Psoas muscle (tissue), 8 donors: ENCODE data around the gene CMA1. TPM values are rescaled to one million over a fixed set of nuclear protein-coding genes. Genes with fewer than 3 reads are reported as not detected.
"Not testable (repeated sequence)": the region's sequence is repeated elsewhere in the genome, so short reads cannot be mapped to it uniquely, and the experiment has no call there.

Source experiments
- ATAC-seq, 4 donors: fragments of 200-7000 bp; cut with Tn5 transposase; one replicate each; pipeline ENCODE4 v1.9.1; 2020; ENCODE audit warnings: moderate library complexity in 3 of 4, mild to moderate bottlenecking in 2 of 4
- DNase-seq, 2 donors: peaks; one replicate each; pipeline ENCODE4 v3.0.0-alpha.2; 2020
- H3K27ac ChIP-seq: fragments of 200-600 bp; one replicate; pipeline ENCODE4 v1.8.0; 2022
- H3K27me3 ChIP-seq, 3 donors: fragments of 200-600 bp in 1 of 3; one replicate each; pipeline versions ENCODE4 v1.6.1 to v1.8.0; 2013 to 2022; ENCODE audit warnings: low read length in 2 of 3, mild to moderate bottlenecking in 2 of 3, moderate library complexity in 1 of 3; ENCODE audit not compliant: insufficient read depth in 3 of 3
- H3K36me3 ChIP-seq, 2 donors: fragments of 200-600 bp in 1 of 2; one replicate each; pipeline versions ENCODE4 v1.6.1 to v1.8.0; 2013 to 2022; ENCODE audit warnings: low read depth in 1 of 2, mild to moderate bottlenecking in 1 of 2, moderate library complexity in 1 of 2; ENCODE audit not compliant: insufficient read depth in 1 of 2
- H3K4me1 ChIP-seq: fragments of 200-600 bp; one replicate; pipeline ENCODE4 v1.8.0; 2022
- H3K4me3 ChIP-seq: fragments of 200-600 bp; one replicate; pipeline ENCODE4 v1.8.0; 2022; ENCODE audit warnings: mild to moderate bottlenecking
- H3K9me3 ChIP-seq: fragments of 200-600 bp; one replicate; pipeline ENCODE4 v1.8.0; 2022
- CTCF ChIP-seq: fragments of 200-600 bp; IDR thresholded peaks from one replicate; pipeline ENCODE4 v1.8.0; 2022; ENCODE audit warnings: antibody characterized with exemption
- WGBS, 3 donors: extraction: QIAGEN DNeasy Blood & Tissue Kit; methylation state at CpG; one replicate each; pipeline versions ENCODE4 v1.1.6 to v1.1.7; 2013; 5-methylcytosine and 5-hydroxymethylcytosine counted together
- intact Hi-C, 2 donors: fragments of 100-400 bp; cut with DNase I; formaldehyde crosslinking; loops; one replicate each; pipeline versions ENCODE4 v1.11.0 to v1.14.2; 2022
- polyA plus RNA-seq, 3 donors: library from polyadenylated mRNA; stranded (reverse); fragments of 200-250 nt; gene quantifications; one replicate each; pipeline ENCODE4 v1.2.3, GENCODE V29; 2013
- total RNA-seq, 4 donors: library from RNA; stranded (reverse); fragmentation: NEBNext Ultra II Directional in 2 of 4; extraction: Animal tissue kit (Norgen Biotek cat#: 25700) in 2 of 4; gene quantifications; one replicate each; pipeline versions ENCODE4 v1.2.1 to v1.2.4, GENCODE V29; 2021 to 2023
- donor health status: healthy with polysubstance abuse.
- donor health status: DM: no; HTN: no; CAD: no; lungs with moderate emphysema.
- donor health status: Bipolar disorder and iron deficiency.
- donor health status: healthy.
- donor health status: DM: yes; HTN: yes; CAD: no.
- donor health status: DM: no; HTN: no; CAD: no.
- donor health status: DM: no; HTN: no; CAD: no.
- donor health status: DM: yes; HTN: yes; CAD: no.

Gene CMA1
- total and polyA plus RNA-seq, 7 donors = 0.04 to 0.92 (median 0.36) TPM; not detected in 3

DNA sequence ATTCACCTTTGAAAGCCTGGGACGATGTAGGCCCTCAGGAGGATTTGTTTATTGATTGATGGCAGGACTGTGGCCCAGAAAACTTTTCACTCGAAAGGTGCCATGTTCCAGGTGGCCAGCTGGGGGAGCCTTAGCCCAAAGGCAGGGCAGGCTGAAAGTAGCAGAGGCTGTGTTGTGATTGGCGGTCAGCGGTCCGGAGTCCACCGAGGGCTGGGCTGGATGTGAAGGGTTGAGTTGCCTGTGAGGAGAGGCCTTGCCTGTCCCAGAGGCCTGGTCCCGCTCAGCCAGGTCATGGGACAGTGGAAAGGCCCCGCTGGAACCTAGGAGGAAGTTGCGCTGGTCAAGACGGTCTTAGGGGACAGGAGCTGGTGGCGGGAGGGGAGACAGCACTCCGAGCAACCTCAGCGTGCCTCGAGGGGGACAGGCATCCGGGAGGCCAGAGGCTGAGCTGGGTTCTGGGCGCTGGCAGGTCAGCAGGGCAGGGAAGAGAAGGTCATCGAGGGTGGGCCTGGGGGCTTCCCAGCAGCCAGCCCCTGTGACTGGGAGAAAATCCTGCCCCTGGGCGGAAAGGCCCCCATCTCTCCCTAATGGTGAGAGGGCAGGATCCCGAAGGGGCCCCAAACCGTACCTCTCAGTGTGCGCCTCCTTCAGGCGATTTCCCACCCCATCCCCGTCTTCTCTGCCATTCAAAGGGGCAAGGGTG, 26.3 kb downstream of the CMA1 start:
- intact Hi-C loops = no loop called here
- ATAC-seq (no peak), DNase-seq (peak in 1 of 2 donors; percentile 17)
- peak; percentile 17 for TF ChIP-seq CTCF
- WGBS, 3 donors = 50 to 56% (median 50%) methylated on average over 18 to 23 of the region's 23 CpGs
- Histone ChIP-seq H3K4me1 (no peaks in the 10 kb centered on the region), H3K36me3 (no peaks in the 10 kb centered on the region), H3K27ac (no peak overlapping the region), H3K27me3 (peaks cover 0 to 2% (median 0%) of the 10 kb centered on the region in 3 donors), H3K9me3 (no peaks in the 10 kb centered on the region), H3K4me3 (no peak overlapping the region)

DNA sequence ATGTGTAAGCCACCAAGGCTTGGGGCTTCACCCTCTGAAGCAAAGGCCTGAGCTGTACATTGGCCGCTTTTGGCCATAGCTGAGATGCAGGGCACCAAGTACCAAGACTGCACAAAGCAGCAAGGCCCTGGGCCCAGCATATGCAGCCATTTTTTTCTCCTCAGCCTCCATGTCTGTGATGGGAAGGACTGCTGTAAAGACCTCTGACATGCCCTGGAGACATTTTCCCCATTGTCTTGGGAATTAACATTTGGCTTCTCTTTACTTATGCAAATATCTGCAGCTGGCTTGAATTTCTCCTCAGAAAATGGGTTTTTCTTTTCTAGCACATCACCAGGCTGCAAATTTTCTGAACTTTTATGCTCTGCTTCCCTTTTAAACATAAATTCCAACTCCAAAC, 28.1 kb downstream of the CMA1 start:
- H3K27me3 ChIP-seq, H3K4me1 ChIP-seq, H3K4me3 ChIP-seq, ATAC-seq, DNase-seq, H3K9me3 ChIP-seq, H3K36me3 ChIP-seq, H3K27ac ChIP-seq, intact Hi-C loops: not testable (repeated sequence)
- 0 to 85% (median 0%) methylated on average over 1 of the region's 1 CpG for WGBS, 3 donors

GRCh38 chr14:24475261-24475660, 32.8 kb downstream of the CMA1 start:
- no peaks in the 10 kb centered on the region for H3K4me1 ChIP-seq
- DNase-seq (no peak), ATAC-seq (no peak)
- WGBS, 3 donors = 86 to 94% (median 90%) methylated on average over 4 of the region's 4 CpGs
- no peaks in the 10 kb centered on the region for H3K9me3 ChIP-seq
- no peaks in the 10 kb centered on the region for H3K36me3 ChIP-seq
- TF ChIP-seq CTCF = no peak
- no peak overlapping the region for H3K4me3 ChIP-seq
- intact Hi-C loops = no loop called here
- H3K27me3 ChIP-seq = no peaks in the 10 kb centered on the region
- H3K27ac ChIP-seq = no peak overlapping the region

GRCh38 chr14:24473211-24473610, 34.9 kb downstream of the CMA1 start:
- DNase-seq = no peak
- Histone ChIP-seq H3K4me1 (no peaks in the 10 kb centered on the region), H3K27ac (no peak overlapping the region), H3K27me3 (no peaks in the 10 kb centered on the region), H3K9me3 (no peaks in the 10 kb centered on the region), H3K4me3 (no peak overlapping the region), H3K36me3 (no peaks in the 10 kb centered on the region)
- intact Hi-C loops = no loop called here
- no peak for TF ChIP-seq CTCF
- no peak for ATAC-seq
- 63 to 77% (median 64%) methylated on average over 11 to 12 of the region's 12 CpGs for WGBS, 3 donors

DNA sequence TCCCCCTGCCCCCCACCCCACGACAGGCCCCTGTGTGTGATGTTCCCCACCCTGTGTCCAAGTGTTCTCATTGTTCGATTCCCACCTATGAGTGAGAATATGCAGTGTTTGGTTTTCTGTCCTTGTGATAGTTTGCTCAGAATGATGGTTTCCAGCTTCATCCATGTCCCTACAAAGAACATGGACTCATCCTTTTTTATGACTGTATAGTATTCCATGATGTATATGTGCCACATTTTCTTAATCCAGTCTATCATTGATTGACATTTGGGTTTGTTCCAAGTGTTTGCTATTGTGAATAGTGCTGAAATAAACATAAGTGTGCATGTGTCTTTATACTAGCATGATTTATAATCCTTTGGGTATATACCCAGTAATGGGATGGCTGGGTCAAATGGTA, 37.6 kb downstream of the CMA1 start:
- H3K27me3 ChIP-seq, intact Hi-C loops, H3K27ac ChIP-seq, H3K4me3 ChIP-seq, DNase-seq, ATAC-seq, H3K4me1 ChIP-seq, H3K9me3 ChIP-seq, H3K36me3 ChIP-seq: not testable (repeated sequence)
- 77 to 100% (median 84%) methylated on average over 2 of the region's 2 CpGs for WGBS, 3 donors

- Histone ChIP-seq H3K9me3 (no peaks in the 10 kb centered on the region), H3K4me1 (no peaks in the 10 kb centered on the region), H3K27me3 (no peaks in the 10 kb centered on the region), H3K4me3 (no peak overlapping the region), H3K36me3 (no peaks in the 10 kb centered on the region), H3K27ac (no peak overlapping the region)
- no peak for DNase-seq
- WGBS, 3 donors = 80 to 90% (median 89%) methylated on average over 3 of the region's 3 CpGs
- no peak for TF ChIP-seq CTCF
- intact Hi-C loops = no loop called here
- no peak for ATAC-seq
Observed at GRCh38 chr14:24465805-24466204, 42.3 kb downstream of the CMA1 start.
